BE2C (cell line): ENCODE results near the gene CEP170.
"Not testable (repeated sequence)": the region's sequence is repeated elsewhere in the genome, so short reads cannot be mapped to it uniquely, and the experiment has no call there.

Source experiments
- DNase-seq: peaks from one replicate; pipeline ENCODE4 v3.0.0-alpha.2; 2020
- H3K27me3 ChIP-seq: fragments of 250-450 bp; sonication (Bioruptor Pico); 2 replicates; pipeline ENCODE4 v1.5.1; 2020; ENCODE audit warnings: mild to moderate bottlenecking
- H3K36me3 ChIP-seq: fragments of 250-450 bp; sonication (Bioruptor Pico); 2 replicates; pipeline ENCODE4 v1.5.1; 2020; ENCODE audit warnings: mild to moderate bottlenecking
- H3K4me1 ChIP-seq: fragments of 250-450 bp; sonication (Bioruptor Pico); 2 replicates; pipeline ENCODE4 v1.5.1; 2020
- H3K4me3 ChIP-seq: 2 replicates; pipeline ENCODE4 v1.5.1; 2011; ENCODE audit warnings: low read depth, low read length
- H3K9me3 ChIP-seq: fragments of 250-450 bp; sonication (Bioruptor Pico); 2 replicates; pipeline ENCODE4 v1.5.1; 2020
- TF ChIP-seq, protein P1 (sequence below): IDR thresholded peaks from 2 replicates; pipeline ENCODE4 v1.5.1; 2012; ENCODE audit warnings: mild to moderate bottlenecking, low read depth, low read length

CEP170 gene

DNA sequence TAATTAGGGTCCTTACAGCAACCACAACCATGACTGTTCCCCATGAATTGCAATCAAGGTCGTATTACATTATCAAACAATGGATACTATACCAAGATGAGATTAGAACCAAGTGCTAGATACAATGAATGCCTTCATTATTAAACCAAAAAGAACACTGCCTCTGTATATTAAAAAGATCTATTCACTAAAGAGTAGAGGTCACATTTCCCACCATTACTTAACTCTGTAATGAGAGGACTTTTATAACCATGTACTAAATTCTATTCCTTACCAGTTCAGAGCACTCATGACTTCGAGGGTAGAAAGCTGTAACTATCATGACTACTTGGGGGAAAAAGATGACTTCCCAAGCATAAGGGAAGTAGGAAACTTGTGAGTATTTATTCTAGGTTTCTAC, 53.8 kb downstream of the CEP170 start:
- not testable (repeated sequence) for H3K27me3 ChIP-seq, H3K4me3 ChIP-seq, H3K36me3 ChIP-seq, DNase-seq, H3K4me1 ChIP-seq, H3K9me3 ChIP-seq

DNA sequence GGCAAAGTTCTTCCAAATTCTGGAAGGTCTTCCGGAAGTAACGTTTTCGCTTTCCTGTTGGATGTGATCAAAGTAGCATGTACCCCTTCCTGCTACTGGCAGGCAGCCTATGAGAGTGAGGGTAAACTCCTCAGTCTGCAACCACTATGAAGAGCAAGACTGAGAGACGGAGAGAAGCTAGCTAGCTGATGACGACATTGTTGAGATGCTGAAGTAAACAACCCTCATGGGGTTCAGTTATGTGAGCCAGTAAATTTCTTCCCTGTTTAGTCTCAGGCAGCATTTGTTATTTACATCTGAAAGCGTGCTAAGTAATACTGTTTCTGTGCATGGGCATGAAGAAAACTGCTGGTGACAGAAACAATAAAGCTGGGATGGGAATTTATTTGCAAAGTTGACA, 57.6 kb downstream of the CEP170 start:
- not testable (repeated sequence) for H3K27me3 ChIP-seq, DNase-seq, H3K9me3 ChIP-seq, H3K36me3 ChIP-seq, H3K4me3 ChIP-seq, H3K4me1 ChIP-seq

DNA sequence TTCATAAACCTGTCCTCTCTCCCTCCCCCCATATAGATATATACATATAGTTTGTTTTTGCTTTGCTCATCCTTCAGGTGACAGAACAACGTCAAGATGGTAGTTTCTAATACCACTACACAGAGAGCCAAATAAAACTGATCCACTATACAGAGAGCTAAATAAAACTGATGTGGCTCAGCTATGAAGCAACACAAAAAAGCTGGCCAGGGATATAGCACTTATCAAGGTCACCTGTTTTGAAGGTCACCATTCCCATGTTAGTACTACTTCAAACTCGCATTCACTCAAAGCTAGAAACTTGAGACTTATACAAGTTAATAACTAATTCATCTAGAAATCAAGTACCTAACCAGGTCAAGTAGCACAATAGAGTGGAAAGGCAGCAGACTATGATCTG, 61.8 kb downstream of the CEP170 start:
- H3K36me3 ChIP-seq, DNase-seq, H3K4me1 ChIP-seq, H3K27me3 ChIP-seq, H3K9me3 ChIP-seq, H3K4me3 ChIP-seq: not testable (repeated sequence)

DNA sequence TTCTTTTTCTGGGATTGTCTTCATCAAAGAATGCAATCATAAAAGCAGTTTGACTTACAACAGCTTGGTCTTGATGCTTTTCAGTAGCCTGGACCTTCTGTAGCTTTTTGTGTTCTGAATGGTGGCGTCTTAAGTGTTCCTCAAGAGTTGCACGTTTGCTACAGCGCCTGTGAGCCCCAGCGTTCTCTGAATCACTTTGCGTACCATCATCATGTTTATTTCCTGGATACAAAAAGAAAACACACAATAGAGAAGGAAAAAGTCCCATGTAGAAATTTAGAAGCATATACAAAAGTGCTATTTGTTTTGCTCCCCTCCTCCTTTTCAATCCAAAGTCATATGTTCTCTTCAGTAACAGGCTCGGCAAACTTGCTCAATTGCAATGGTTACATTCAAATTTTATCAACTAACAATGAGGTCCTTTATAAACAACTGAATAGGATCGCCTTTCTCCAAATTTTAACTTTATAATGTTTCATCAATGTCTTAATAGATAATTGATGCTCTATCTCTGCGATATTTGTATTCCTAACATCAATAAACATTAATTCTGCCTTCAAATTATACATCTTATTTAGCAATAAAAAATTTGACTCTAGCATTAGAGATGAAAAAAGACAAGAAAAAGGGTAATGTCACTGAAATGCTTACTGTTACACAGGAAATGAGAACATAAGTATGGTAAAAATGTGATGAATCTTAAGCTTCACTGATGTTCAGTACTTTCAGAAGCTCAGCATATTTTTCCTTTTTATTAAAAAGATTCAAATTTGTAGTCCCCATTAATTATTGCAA, 68.7 kb downstream of the CEP170 start:
- H3K4me1 ChIP-seq, H3K27me3 ChIP-seq, DNase-seq, H3K4me3 ChIP-seq, H3K36me3 ChIP-seq, H3K9me3 ChIP-seq: not testable (repeated sequence)

DNA sequence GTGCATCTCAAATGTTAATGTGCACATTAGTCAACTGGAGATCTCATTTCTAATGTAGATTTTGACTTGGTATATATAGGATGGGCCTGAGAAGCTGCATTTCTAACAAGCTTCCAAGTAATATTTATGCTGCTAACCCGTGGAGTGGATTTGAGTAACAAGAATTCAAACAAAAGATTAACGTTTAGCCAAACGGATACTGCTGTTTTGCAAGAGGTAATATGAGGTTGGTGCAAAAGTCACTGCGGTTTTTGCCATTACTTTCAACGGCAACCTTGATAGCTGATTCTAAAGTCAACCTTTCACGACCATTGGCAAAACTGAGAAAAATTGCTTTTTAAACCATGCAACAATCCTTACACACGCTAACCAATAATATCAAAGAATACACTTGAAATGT, 70.3 kb downstream of the CEP170 start:
- H3K27me3 ChIP-seq, H3K4me1 ChIP-seq, H3K4me3 ChIP-seq, DNase-seq, H3K36me3 ChIP-seq, H3K9me3 ChIP-seq: not testable (repeated sequence)

DNA sequence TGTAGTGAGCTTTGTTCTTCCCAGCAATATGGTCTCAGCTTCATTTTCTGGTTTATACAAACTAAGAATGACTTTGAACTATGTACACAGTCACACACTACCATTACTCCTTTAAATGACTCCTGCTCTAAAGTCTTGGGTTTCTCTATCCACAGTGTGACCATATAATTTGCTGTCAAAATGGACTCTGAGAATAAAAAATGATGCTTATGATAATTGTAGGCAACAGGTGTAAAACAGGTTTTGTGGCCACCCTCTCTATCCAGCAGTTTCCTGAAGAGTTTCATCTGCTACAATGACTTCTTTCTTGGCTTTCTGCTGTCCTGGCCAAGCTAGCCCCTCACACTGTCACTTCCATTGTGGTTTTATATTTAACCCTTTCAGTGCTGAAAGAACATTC, 71.4 kb downstream of the CEP170 start:
- not testable (repeated sequence) for H3K4me1 ChIP-seq, DNase-seq, H3K36me3 ChIP-seq, H3K27me3 ChIP-seq, H3K4me3 ChIP-seq, H3K9me3 ChIP-seq

DNA sequence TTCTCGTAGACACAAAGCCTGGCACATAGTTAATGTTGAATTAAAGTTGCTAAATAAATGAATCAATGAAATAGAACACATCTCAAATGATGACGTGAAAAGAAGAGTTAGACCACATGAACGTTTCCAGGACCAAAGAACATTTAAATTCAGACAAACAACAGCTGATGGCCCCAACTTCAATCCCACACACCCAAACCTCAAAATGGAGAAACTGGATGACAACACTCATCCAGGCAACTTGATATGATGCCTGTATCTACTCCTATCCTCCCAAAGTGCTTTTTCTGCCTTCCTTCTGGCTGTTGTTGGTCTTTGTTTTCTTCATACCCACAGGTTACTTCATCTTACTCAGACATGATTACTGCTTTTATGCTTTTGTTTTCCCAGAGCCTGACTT, 71.9 kb downstream of the CEP170 start:
- H3K27me3 ChIP-seq, H3K9me3 ChIP-seq, DNase-seq, H3K36me3 ChIP-seq, H3K4me1 ChIP-seq, H3K4me3 ChIP-seq: not testable (repeated sequence)

DNA sequence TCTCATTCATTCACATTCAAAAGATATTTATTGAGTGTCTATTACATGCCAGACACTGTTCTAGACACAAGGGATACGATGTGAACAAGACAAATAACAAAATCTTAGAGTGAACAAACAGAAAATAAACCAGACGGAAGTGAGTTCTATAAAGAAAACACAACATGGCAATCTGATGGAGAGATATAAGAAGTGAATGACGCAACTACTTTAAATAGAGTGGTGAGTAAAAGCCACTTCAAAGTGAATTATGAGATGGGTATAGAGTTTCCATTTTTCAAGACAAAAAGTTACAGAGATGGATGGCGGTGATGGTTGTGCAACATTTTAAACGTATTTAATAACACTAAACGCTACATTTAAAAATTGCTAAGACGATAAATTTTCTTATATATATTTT, 75.4 kb downstream of the CEP170 start:
- TF ChIP-seq, protein P1, sequence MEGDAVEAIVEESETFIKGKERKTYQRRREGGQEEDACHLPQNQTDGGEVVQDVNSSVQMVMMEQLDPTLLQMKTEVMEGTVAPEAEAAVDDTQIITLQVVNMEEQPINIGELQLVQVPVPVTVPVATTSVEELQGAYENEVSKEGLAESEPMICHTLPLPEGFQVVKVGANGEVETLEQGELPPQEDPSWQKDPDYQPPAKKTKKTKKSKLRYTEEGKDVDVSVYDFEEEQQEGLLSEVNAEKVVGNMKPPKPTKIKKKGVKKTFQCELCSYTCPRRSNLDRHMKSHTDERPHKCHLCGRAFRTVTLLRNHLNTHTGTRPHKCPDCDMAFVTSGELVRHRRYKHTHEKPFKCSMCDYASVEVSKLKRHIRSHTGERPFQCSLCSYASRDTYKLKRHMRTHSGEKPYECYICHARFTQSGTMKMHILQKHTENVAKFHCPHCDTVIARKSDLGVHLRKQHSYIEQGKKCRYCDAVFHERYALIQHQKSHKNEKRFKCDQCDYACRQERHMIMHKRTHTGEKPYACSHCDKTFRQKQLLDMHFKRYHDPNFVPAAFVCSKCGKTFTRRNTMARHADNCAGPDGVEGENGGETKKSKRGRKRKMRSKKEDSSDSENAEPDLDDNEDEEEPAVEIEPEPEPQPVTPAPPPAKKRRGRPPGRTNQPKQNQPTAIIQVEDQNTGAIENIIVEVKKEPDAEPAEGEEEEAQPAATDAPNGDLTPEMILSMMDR, result no peak
- H3K9me3 ChIP-seq, result no peaks in the 10 kb centered on the region
- no peaks in the 10 kb centered on the region for H3K27me3 ChIP-seq
- H3K4me3 ChIP-seq, result no peak overlapping the region
- no peak for DNase-seq
- H3K36me3 ChIP-seq, result 0 out of 2 replicates have a peak, but pooled peaks cover 3% of the 10 kb centered on the region
- H3K4me1 ChIP-seq, result no peaks in the 10 kb centered on the region

DNA sequence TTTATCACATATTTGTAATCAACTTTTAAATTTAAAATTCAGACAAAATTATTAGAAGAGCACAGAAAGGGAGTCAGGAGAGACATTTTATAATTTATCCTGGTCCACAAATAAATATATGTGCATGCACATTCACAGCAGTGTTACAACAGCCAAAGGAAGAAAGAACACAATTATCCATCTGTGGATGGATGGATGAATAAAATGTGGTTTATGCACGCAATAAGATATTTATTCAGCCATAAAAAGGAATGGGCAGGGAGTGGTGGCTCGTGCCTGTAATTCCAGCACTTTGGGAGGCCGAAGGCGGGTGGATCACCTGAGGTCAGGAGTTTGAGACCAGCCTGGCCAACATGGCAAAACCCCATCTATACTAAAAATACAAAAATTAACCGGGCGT, 77.3 kb downstream of the CEP170 start:
- not testable (repeated sequence) for DNase-seq, H3K4me3 ChIP-seq, H3K36me3 ChIP-seq, H3K9me3 ChIP-seq, H3K4me1 ChIP-seq, H3K27me3 ChIP-seq

DNA sequence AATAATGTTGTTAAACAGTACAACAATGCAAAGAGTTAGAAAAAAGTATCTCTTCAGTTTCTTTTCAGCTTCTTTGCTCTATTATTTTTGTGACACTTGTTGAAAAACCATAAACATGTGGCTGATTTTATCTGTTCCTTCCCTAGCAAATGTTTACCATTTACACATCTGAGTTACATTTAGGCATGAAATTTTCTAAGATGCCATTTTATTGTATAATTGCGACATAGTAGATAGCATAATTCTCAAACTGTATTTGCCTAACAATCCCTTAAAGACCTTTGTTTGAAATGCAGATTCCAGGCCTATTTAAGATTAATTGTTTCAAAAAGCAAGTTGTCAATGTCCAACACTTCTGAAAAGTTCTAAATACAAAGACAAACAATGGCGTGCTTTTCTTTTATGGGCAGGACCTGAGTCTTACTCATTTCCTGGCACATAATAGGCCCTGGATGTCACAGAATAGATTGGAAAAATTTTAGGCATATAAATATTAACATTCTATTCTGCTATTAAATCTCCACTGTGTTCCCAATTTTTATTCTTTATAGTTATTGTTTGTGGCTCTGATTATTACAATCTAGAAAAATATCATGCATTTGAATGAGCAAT, 81.2 kb downstream of the CEP170 start:
- H3K4me1 ChIP-seq, H3K27me3 ChIP-seq: not testable (repeated sequence)

DNA sequence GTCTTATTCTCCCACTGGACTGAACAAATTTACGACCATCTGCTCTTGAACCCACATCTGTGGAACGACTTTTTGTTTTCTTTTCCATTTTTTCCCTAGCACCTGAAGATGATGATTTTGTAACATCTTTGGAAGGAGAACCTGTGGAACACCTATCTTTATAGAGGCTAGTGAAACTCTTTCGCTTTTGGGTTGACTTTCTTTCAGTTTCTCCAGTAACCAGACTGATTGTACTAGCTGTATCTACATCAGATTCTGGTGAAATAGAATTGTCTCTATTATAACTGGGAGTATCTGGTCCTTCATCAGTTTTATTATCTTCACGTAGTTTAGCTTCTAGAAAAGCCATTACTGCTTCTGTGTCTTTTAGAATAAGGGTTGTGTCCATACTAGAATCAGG, 90.2 kb downstream of the CEP170 start:
- H3K4me1 ChIP-seq, H3K9me3 ChIP-seq, H3K36me3 ChIP-seq: not testable (repeated sequence)

More for the DNA sequence above, 81.2 kb downstream of the CEP170 start:
- not testable (repeated sequence) for H3K36me3 ChIP-seq, H3K4me3 ChIP-seq, DNase-seq, H3K9me3 ChIP-seq

DNA sequence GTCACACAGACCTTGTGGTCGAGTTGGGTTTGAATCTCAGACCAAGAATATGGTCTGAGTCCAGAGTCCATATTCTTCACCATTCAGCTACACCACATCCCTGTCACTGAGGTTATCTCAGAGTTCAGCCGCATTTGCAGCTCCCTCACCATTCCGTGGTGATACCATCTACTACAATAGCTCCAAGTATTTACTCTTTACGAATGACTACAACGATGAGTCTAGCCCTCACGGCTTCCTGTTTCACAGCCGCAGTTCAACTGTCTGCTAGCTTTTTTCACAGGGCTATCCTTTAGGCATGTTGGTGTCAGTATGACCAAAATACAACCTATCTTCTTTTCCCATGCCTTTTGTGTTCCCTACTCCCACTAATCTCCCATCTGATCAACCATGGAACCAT, 104.2 kb downstream of the CEP170 start:
- H3K9me3 ChIP-seq, H3K4me3 ChIP-seq, H3K4me1 ChIP-seq, H3K27me3 ChIP-seq, H3K36me3 ChIP-seq, DNase-seq: not testable (repeated sequence)

More for the DNA sequence above, 90.2 kb downstream of the CEP170 start:
- not testable (repeated sequence) for H3K4me3 ChIP-seq, H3K27me3 ChIP-seq, DNase-seq

DNA sequence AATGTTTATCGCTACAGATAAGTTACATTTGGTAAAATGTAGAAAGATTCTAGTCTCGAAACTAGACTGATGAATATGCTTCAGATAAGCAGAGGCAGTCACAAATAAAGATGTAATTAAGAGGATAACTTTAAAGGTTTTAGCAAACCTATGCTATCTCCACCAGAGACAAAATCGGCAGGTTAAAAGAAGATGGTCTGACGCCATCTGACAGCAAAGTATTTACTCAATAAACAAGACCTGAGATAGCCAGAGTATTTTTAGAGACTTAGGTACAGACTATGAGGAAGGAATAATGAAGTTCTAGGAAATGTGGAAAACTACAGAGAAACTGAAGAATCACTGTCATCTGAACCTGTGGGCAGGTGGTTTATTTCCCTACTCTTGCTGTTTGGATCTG, 106.0 kb downstream of the CEP170 start:
- H3K9me3 ChIP-seq, H3K27me3 ChIP-seq, DNase-seq, H3K36me3 ChIP-seq, H3K4me1 ChIP-seq, H3K4me3 ChIP-seq: not testable (repeated sequence)

DNA sequence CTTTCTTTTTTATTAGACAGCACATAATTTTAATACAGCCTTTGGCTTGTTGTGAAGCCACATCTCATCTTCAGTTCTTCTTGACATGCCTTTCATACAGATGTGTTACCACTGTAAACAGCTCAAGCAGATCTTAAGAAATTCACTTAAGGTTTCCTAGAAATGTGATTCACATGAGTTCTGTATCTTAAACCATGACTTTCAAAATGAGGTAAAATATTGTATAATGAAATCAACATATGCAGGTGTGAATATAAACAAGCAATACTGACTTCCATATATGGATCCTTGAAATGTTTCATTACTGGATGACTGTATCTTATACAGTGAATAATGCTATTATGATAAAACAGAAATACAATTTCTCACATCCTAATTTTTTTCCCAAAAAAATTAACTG, 107.7 kb downstream of the CEP170 start:
- not testable (repeated sequence) for DNase-seq

DNA sequence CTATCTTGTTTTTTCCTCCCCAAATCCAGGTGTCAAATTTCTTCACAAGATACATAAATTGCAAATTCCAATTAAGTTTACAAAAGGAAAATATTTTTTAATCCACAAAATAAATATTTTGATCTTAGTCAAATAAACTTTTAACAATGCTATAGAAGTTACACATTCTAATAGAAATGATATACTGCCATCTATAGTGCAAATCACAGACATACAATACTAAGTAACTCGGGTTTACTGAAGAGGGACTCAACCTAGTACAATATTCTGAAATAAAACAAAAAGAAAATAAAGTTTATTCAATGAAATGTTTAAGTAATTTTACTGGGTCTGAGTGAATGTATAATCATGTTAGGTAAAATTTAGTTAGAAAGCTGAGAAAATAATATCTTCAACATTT, 114.6 kb downstream of the CEP170 start:
- H3K4me3 ChIP-seq, H3K27me3 ChIP-seq, DNase-seq, H3K4me1 ChIP-seq, H3K9me3 ChIP-seq, H3K36me3 ChIP-seq: not testable (repeated sequence)

More for the DNA sequence above, 107.7 kb downstream of the CEP170 start:
- not testable (repeated sequence) for H3K4me1 ChIP-seq, H3K4me3 ChIP-seq, H3K36me3 ChIP-seq, H3K9me3 ChIP-seq, H3K27me3 ChIP-seq
